ENCODE results near the gene LTV1.
"Not testable (repeated sequence)": the region's sequence is repeated elsewhere in the genome, so short reads cannot be mapped to it uniquely, and the experiment has no call there.

Gene LTV1, protein sequence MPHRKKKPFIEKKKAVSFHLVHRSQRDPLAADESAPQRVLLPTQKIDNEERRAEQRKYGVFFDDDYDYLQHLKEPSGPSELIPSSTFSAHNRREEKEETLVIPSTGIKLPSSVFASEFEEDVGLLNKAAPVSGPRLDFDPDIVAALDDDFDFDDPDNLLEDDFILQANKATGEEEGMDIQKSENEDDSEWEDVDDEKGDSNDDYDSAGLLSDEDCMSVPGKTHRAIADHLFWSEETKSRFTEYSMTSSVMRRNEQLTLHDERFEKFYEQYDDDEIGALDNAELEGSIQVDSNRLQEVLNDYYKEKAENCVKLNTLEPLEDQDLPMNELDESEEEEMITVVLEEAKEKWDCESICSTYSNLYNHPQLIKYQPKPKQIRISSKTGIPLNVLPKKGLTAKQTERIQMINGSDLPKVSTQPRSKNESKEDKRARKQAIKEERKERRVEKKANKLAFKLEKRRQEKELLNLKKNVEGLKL

DNA sequence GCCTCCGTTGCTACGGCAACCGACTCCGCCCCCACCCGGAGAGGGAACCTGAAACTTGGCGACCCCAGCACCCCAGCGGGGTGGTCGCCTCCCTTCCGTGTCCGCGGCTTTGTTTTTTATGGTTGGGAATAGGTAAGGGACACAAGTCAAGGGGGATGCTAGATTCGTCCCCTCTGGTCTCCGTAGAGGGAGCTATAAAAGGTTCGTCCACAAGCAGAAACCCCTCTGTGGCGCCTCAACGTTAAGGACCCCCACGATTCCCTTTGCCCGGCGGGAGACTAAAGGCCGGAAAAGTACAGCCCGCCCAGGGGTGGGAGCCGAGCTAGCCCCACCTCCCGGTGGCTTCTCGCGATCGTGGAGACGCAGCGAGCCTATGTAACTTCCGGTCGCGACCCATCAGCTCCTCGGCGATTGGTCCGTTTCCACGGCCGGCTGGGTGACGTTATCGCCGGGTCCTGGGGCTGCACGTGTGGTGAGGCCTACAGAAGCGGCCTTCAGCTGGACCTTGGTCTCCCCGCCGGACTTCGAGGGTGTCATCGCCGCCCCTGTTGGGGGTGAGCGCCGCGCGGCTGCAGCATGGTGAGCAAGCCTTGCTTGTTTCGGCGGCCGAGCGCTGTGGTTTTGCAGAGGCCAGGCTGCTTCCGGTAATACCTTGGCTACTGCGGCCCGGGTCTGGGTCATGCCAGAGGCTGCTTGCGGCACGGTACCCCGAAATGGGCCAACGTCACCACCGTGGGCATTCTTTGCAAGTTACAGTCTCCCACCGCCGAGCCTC is at the start of gene LTV1:
Gene LTV1, plus strand, starts transcription at position 437 of the 775 bp plus-strand sequence. Its CDS starts 140 bp downstream, at position 577.
- peak; percentile 93 for DNase-seq

DNA sequence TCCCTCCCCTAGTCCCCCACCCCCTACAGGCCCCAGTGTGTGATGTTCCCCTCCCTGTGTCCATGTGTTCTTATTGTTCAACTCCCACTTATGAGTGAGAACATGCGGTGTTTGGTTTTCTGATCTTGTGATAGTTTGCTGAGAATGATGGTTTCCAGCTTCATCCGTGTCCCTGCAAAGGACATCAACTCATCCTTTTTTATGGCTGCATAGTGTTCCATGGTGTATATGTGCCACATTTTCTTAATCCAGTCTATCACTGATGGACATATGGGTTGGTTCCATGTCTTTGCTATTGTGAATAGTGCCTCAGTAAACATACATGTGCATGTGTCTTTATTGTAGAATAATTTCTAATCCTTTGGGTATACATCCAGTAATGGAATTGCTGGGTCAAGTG is 46.6 kb upstream of the LTV1 start:
- not testable (repeated sequence) for DNase-seq

DNA sequence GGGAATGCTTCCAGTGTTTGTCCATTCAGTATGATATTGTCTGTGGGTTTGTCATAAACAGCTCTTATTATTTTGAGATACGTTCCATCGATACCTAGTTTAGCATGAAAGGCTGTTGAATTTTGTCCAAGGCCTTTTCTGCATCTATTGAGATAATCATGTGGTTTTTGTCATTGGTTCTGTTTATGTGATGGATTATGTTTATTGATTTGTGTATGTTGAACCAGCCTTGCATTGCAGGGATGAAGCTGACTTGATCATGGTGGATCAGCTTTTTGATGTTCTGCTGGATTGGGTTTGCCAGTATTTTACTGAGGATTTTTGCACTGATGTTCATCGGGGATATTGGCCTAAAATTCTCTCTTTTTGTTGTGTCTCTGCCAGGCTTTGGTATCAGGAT is 44.7 kb upstream of the LTV1 start:
- DNase-seq: not testable (repeated sequence)

DNA sequence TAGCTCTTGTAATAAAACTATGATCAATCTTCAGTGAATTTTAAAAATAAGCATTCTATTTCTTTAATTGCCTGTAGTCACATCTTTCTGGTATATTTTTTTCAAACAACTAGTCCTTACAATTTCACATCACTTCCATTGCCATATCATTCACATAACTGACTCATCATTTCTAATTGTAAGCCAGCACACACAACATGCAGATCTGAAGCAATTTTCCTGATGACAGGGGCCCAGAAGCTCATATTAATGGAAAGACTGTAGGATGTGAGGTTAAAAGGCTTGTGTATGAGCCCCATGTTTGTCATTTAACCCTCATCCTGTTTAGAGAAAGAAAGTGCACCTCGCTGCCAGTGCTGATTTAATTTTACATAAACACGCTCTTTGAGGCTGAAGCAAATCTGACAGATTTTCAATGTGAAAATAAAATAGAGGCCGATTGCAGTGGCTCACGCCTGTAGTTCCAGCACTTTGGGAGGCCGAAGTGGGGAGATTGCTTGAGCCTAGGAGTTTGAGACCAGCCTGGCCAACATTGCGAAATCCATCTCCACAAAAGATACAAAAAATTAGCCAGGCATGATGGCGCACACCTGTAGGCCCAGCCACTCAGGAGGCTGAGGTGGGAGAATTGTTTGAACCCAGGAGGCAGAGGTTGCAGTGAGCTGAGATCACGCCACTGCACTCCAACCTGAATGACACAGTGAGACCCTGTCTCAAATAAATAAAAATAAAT is 40.1 kb upstream of the LTV1 start:
- DNase-seq: no peak

DNA sequence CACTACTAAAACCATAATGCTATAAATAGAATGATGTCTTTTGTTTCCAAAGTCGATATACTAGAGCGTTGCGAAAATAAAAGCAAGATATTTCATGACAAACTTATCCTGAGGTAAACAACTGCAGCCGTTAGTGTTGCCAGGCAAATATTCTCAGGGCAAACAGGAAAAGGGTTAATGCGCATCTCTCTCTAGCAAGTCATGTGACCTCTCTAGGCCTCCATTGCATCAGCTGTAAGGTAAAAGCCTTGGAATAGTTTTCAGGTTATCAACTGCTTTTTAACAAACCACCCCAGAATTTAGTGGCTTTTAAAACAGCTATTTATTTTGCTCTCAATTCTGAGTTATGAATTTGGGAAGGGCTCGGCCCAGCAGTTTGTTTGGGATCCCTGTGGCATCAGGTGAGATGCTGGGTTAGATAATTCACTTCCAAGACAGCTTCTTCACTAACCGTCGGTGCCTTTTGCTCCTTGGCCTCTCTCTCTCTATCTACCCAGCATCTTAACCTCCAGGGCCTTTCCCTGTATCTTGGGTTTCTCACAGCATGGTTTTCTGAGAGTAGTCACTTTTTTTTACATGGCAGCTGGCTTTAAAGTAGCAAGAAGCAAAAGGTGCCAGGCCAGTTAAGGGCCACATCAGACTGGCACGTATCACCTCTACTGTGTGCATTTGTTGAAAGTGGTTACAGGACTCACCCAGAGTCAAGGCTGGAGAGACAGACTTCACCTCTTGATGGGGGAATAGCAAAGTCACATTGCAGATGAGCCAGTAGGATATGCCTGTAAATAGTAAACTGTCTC is 39.2 kb upstream of the LTV1 start:
- no peak for DNase-seq

DNA sequence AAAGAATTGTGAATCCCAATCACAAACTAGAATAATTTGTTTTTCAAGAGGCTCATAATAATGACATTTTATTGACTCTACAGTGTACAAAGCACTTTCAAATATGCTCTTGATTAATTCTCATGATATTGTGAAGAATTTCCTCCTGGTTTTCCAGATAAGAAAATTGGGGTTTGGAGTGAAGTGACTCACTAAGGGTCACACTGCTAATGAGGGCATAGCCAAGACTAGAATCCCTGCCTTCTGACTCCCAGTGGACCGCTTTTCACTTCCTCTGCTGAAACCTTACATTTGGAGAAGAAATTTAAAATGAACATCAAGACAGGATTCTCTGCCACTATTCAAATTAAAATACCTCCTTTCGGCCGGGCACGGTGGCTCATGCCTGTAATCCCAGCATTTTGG is 38.3 kb upstream of the LTV1 start:
- no peak for DNase-seq

DNA sequence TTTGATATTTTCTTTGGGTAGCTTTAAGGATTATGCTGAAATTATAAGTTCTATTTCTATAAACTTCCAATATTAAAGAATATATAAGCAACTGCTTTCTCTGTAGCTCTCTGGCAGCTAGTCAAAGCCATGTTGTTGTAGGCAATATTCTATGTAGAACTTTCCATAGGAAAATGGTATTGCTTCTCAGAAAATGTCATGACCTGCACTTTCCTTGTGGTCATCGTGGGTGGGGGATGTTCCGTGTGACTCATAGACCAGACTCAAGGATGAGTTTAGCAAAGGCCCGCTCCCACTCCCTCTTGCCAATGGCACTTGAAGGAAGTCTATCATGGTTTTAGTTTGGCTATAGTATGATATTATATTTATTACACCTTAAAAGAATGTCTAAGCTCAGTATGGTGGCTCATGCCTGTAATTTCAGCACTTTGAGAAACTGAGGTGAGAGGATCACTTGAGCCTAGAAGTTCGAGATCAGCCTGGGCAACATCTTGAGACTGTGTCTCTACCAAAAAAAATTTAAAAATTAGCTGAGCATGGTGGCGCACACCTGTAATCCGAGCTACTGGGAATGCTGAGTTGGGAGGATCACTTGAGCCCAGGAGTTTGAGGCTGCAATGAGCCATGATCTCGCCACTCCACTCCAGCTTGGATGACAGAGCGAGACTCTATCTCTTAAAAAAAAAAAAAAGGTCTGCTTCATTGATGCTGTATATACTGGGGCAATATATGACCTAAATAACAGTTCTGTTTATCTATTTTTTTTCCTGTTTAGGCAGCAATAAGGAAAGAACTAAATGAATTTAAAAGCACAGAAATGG is 36.6 kb upstream of the LTV1 start:
- DNase-seq: peak; percentile 87

DNA sequence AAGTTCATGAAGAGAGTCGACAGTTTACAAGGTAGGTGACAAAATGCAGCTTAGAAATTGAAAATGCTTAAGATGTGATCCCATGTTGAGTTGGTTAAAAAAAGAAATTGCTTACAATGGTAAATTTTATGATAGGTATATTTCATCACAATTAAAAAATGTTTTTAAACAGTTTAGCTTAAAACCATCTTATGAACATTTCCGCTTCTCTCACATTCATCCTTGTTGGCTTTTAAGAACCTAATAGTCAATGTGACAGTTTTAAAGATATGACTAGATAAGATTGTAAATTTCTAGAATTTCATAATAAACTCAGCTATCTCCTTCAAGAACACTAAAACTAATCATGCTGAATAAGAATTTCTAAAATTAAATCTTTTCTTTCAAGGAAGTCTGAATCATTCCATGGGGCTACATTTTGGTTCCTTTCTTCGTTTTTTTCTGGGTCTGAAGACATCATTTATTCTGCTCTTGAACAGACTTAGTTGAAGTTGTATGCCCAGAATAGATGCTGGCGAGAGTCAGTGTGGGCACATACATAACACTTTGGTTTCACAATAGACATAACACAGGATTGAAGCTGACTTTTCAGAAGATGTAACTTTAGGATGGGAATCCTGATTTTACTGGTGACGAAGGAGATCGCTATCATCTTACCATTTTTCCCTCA is 35.9 kb upstream of the LTV1 start:
- peak; percentile 70 for DNase-seq

DNA sequence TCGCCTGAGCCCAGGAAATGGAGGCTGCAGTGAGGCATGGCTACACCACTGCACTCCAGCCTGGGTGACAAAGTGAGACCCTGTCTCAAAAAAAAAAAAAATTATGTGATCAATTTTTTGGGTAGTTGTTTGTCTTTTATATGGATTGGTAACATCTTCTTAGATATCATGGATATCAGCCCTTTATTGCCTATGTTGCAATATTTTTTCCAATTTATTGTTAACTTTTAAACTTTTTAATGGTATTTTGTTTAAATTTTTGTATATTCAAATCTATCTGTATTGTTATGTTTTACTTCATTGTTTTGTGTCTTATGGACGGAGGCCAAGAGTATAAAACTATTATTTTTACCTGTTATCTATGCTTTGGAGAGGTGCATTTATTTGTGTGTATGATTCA is 32.4 kb upstream of the LTV1 start:
- no peak for DNase-seq

DNA sequence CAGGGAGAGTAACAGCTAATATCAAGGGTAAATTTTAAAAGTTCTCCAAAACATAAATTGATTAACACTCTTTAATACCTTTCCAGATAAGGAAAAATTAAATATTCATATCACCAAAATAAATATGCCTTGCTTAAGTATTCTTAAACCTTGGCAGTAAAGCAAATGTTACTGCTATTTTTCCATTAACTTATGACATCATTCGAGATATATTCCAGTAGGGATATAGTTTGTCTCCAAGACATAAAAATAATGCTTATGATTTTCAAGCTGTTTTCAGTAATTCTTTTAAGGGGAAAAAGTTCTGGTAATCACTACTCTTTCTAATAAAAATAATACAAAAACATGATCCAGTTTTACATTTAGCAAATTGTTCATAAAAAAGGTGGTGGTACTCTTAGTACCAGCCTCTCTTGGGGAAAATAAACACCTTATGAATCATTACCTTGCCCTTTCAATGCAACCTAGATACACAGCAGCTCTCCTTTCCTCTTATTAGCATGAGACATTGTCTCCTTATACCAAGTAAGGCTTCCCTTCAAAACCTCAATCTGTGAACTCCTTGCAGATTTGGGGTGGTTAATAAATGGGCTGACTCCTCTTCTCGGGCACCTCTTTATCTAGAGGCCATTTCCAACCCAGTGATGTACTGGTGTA is 31.5 kb upstream of the LTV1 start:
- no peak for DNase-seq

DNA sequence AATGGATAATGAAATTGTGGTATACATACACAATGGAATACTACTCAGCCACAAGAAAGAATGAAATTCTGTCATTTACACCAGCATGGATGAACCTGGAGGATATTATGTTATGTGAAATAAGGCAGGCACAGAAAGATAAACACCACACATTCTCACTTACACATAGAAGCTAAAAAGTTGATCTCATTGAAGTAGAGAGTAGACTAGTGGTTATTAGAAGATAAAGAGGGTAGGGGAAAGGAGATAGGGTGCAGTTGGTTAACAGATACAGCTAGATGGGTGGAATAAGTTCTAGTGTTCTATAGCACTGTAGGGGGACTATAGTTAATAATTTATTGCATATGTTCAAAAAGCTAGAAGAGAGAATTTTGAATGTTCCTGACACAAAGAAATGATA is 25.5 kb upstream of the LTV1 start:
- DNase-seq: no peak

DNA sequence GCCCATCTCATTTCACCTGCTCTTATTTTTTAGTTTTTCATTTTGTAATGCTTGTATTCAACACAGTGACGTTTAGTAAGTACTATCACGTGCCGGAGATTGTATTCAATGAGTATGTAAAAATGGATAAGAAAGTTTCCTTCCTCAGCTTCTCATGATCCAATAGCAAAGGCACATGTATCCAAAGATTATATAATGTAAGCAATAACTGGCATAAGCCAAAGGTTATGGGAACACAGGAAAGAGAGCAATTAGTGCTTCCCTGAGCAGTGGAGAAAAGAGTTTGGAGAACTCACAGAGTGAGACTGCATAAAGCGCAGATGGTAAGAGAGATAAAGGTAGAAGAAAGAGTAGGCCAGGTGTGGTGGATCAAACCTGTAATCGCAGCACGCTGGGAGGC is 21.8 kb upstream of the LTV1 start:
- DNase-seq: no peak

DNA sequence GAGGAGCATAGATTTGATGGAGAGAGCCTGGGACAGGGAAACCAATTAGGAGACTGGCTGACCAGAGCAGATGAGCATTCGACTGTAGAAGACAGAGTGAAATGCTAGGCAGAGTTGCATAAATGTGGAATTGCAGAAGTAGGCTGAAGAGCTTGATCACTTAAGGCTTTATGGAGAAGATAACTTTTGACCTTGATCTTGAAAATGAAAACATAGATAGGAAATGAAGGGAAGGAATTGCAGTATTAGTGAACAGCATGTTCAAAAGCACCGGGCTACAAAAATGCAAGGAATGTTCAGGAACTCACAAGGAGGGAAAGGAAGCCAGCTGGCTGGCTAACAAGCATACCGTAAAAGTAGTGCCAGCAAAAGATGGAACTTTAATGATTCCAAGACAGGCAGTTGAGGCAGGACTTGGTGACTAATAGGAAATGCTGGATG is 20.5 kb upstream of the LTV1 start:
- DNase-seq: peak; percentile 12

DNA sequence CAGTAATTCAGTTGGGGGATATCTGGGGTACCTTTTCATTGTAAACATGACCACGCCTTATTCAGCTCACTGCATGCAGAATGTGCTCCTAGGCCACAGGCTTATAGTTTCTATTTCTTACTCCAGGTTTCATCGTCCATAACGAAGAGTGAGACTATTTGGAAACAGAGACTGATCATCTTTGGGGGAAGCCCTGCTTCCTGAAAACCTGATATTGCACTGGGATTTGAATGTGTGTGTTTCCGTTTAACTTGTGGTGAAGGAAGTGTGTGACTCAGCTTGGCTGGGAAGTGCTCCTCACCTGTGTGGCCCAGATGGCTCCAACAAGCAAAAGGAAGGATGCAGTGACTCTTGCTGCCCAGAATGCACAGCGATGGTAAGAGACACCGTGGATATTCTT is 19.6 kb upstream of the LTV1 start:
- DNase-seq: no peak

DNA sequence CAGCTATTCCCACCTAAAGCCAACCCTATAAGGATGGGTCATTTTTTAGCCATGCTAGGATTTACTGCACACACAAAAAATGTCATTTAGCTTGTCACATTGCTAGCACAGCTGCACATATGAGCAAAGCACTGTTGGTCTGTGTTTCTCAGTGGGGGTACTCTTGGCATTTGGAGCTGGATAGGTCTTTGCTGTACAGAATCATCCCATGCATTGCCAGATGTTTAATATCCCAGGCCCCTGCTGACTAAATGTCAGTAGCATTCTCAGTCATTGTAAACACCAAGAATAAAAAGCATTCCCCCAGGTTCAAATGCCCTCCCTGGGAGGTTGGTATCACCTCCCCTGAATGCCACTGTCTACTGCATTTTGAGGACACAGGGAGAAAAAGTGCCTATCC is 14.6 kb upstream of the LTV1 start:
- DNase-seq: no peak

DNA sequence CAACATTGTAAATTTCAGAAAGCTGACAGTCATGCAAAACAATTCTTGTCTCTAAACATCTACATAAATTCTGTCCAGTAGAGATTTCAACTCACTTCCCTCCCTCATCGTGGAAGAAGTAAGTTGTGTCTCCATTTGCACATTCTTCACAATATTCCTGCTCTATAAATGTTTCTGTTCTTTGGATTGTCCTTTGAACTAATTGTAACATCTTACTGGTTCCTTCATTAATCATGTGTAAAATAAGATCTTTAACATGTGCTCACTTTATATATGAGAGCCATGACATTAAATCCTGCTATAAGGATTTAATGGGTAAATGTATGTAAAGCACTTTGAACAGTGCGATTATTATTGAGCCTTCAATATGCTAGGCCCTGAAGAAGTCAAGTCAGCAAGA is 7.0 kb upstream of the LTV1 start:
- no peak for DNase-seq

DNA sequence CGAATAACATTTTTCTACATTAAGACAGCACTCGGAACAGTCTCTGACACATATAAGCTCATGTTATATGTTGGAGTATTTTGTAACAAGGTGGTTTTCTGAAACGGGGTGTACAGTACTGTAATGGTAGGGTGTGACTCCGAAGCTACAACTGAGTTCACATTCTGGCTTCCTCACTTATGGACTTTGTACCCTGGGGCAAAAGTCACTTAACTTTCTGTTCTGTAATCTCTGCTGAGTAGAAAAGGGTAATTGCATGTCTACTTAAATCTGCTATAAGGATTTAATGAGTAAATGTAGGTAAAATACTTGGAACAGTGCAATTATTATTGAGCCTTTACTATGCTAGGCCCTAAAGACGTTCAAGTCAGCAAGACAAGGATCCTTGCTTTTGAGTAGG is 4.7 kb upstream of the LTV1 start:
- peak; percentile 22 for DNase-seq

DNA sequence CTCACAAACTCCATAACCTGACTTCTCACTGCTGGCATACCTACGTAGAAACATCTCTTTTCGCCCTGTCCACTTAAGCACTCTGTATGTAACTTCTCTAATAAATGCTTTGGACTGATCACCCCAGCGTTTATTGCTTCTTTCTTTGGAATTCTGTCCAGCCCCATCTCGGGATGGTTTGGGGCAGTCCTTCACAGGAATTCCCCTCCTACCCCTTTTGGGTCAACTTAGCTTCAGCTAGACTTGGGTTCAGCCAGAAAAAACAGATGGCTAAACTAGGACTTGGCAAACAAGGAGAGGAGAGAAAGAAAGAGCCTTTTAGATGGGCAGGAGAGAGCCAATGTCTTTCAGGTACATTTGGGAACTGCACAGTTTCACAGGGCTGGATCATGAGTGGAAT is 3.9 kb upstream of the LTV1 start:
- DNase-seq: no peak

DNA sequence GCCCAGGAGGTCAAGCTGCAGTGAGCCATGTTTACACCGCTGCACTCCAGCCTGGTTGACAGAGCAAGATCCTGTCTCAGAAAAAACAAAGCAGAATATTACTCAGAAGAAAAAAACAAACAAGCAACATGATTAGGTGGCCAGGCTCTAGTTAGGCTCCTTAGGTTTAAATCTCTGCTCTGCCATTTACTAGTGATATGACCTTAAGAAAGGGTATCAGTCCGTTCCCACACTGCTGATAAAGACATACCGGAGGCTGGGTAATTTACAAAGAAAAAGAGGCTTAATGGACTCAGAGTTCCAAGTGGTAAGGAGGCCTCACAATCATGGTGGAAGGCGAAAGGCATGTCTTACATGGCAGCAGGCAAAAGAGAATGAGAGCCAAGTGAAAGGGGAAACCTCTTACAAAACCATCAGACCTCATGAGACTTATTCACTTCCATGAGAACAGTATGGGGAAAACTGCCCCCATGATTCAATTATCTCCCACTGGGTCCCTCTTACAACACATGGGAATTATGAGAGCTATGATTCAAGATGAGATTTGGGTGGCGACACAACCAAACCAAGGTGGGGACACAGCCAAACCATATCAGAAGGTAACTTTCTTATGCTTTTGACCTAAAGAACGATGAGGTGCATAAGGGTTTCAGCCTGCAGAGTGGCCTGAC is 2.4 kb upstream of the LTV1 start:
- DNase-seq: no peak

DNA sequence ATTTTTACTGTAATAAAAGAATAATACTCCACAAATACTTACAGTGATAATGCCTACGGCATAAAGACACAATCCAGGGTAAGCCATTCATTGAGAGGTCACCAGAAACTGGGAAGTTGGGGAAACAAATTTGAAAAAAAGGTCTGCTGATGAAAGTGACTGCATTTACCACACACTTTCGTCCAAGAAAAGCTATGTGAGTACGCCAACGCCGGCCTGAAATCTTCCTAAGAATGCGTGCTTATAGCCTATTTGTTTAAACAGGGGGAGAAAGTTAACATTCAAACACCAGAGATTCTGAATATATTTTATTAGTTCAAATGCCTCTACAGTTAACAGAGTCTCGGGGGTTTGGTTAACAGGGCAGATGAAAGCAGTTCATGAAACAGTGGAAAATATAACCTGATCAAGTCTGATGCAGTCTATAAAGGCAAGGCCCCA is 657 bp upstream of the LTV1 start:
- DNase-seq: peak; percentile 27

Measured in MV-4-11 (cell line).